HCT116 (cell line): ENCODE measurements around the gene SERGEF. TPM values are rescaled to one million over a fixed set of nuclear protein-coding genes. Genes with fewer than 3 reads are reported as not detected.

Experiments used
- ATAC-seq: fragments of 200-7000 bp; cut with Tn5 transposase; 2 replicates; pipeline ENCODE4 v1.9.1; 2020; ENCODE audit warnings: mild to moderate bottlenecking, moderate library complexity
- BruUV-seq: library from RNA; stranded (reverse); fragments of 400-500 nt; replicated peaks from 2 replicates; lab custom pipeline; 2021; lab: Mats Ljungman, UMichigan
- CTCF ChIA-PET: fragments of 300-600 bp; sonication (Branson Sonifier 250); formaldehyde crosslinking; loops from one replicate; lab custom pipeline; 2021; ENCODE audit warnings: antibody characterized with exemption; lab: Charles Lee
- POLR2A ChIA-PET: fragments of 300-600, 350-600 bp; sonication (Branson Sonifier 250); formaldehyde crosslinking; loops from one replicate; lab custom pipeline; 2021; ENCODE audit warnings: antibody characterized with exemption; lab: Charles Lee
- RAD21 ChIA-PET, 2 experiments: fragments of 300-600 bp; sonication (Branson Sonifier 250); formaldehyde crosslinking; loops; one replicate each; lab custom pipeline; 2023; ENCODE audit warnings: low total read pairs in 2 of 2; ENCODE audit not compliant: uncharacterized antibody in 2 of 2, unreplicated experiment in 2 of 2, low non-redundant PET in 1 of 2; lab: Charles Lee
- DNase-seq: peaks from one replicate; pipeline ENCODE4 v3.0.0-alpha.2; 2010; ENCODE audit warnings: low read depth, low spot score
- H2AFZ ChIP-seq: fragments of 200-600 bp; shearing (Covaris generic), sonication (generic); 2 replicates; pipeline ENCODE4 v1.6.1; 2017; ENCODE audit warnings: low read depth, mixed run types, mixed read lengths, antibody characterized with exemption, low read length; ENCODE audit not compliant: poor library complexity, severe bottlenecking
- H3K27ac ChIP-seq: 2 replicates; pipeline ENCODE4 v1.5.1; 2012; ENCODE audit warnings: low read depth, low read length
- H3K27me3 ChIP-seq: fragments of 200-600 bp; sonication (generic); 2 replicates; pipeline ENCODE4 v1.6.1; 2016; ENCODE audit warnings: mixed run types, low read length, mixed read lengths; ENCODE audit not compliant: insufficient read depth
- H3K36me3 ChIP-seq, 2 experiments: fragments of 200-500 bp in 1 of 2; fragments of 200-600 bp in 1 of 2; sonication (Bioruptor generic) in 1 of 2; sonication (generic) in 1 of 2; 2 replicates each; pipeline versions ENCODE4 v1.5.1 to v1.6.1; 2014 to 2016; ENCODE audit warnings: low read length in 2 of 2, inconsistent platforms in 1 of 2, mixed read lengths in 1 of 2, mixed run types in 1 of 2; ENCODE audit not compliant: insufficient read depth in 2 of 2, control insufficient read depth in 1 of 2
- H3K4me1 ChIP-seq, 2 experiments: fragments of 200-600 bp in 1 of 2; sonication (generic) in 1 of 2; 2 replicates each; pipeline versions ENCODE4 v1.5.1 to v1.6.1; 2012 to 2017; ENCODE audit warnings: low read length in 2 of 2, inconsistent platforms in 1 of 2, mild to moderate bottlenecking in 1 of 2, mixed read lengths in 1 of 2, mixed run types in 1 of 2, moderate library complexity in 1 of 2; ENCODE audit not compliant: insufficient read depth in 2 of 2, control insufficient read depth in 1 of 2
- H3K4me2 ChIP-seq: fragments of 200-600 bp; sonication (generic); 2 replicates; pipeline ENCODE4 v1.6.1; 2017; ENCODE audit warnings: mixed run types, low read length, mixed read lengths
- H3K4me3 ChIP-seq, 2 experiments: fragments of 200-600 bp in 1 of 2; sonication (generic) in 1 of 2; replicated peaks in 1 of 2; 2 replicates each; pipeline ENCODE4 v1.5.1; 2011 to 2016; ENCODE audit warnings: low read length in 2 of 2, control low read depth in 1 of 2, low read depth in 1 of 2, mild to moderate bottlenecking in 1 of 2, mixed read lengths in 1 of 2, mixed run types in 1 of 2
- H3K79me2 ChIP-seq: fragments of 200-600 bp; sonication (generic); 2 replicates; pipeline ENCODE4 v1.6.1; 2017; ENCODE audit warnings: mild to moderate bottlenecking, mixed run types, low read length, moderate library complexity, mixed read lengths; ENCODE audit not compliant: insufficient read depth
- H3K9ac ChIP-seq: fragments of 200-600 bp; sonication (generic); 2 replicates; pipeline ENCODE4 v1.6.1; 2016; ENCODE audit warnings: low read length, mixed read lengths
- H3K9me2 ChIP-seq: fragments of 200-600 bp; sonication (generic), shearing (Covaris generic); 2 replicates; pipeline ENCODE4 v1.6.1; 2017; ENCODE audit warnings: mixed run types, mild to moderate bottlenecking, moderate library complexity; ENCODE audit not compliant: insufficient read depth
- H3K9me3 ChIP-seq, 2 experiments: fragments of 200-500 bp in 1 of 2; fragments of 200-600 bp in 1 of 2; sonication (Bioruptor generic) in 1 of 2; sonication (generic) in 1 of 2; 2 replicates each; pipeline ENCODE4 v1.6.1; 2014 to 2017; ENCODE audit warnings: low read length in 2 of 2, mixed read lengths in 2 of 2, inconsistent platforms in 1 of 2, low read depth in 1 of 2, mild to moderate bottlenecking in 1 of 2, mixed run types in 1 of 2, moderate library complexity in 1 of 2; ENCODE audit not compliant: control insufficient read depth in 1 of 2, insufficient read depth in 1 of 2
- H4K20me1 ChIP-seq: fragments of 200-600 bp; sonication (generic), shearing (Covaris generic); 2 replicates; pipeline ENCODE4 v1.6.1; 2017; ENCODE audit warnings: mixed run types, mild to moderate bottlenecking, moderate library complexity; ENCODE audit not compliant: insufficient read depth
- CBX3 ChIP-seq: IDR thresholded peaks from 2 replicates; pipeline ENCODE4 v1.6.1; 2012; ENCODE audit warnings: low read depth
- CTCF ChIP-seq, 3 experiments: fragments of 200-600 bp in 1 of 3; sonication (generic) in 1 of 3; IDR thresholded peaks in 2 of 3; conservative IDR thresholded peaks in 1 of 3; 2 replicates each; pipeline ENCODE4 v1.5.1; 2012 to 2017; ENCODE audit warnings: low read depth in 2 of 3, low read length in 2 of 3, antibody characterized with exemption in 1 of 3, borderline replicate concordance in 1 of 3, control low read depth in 1 of 3, mild to moderate bottlenecking in 1 of 3, mixed read lengths in 1 of 3, mixed run types in 1 of 3, moderate library complexity in 1 of 3; ENCODE audit not compliant: insufficient read depth in 1 of 3
- POLR2A ChIP-seq: IDR thresholded peaks from 2 replicates; pipeline ENCODE4 v1.7.0; 2011; ENCODE audit warnings: borderline replicate concordance; ENCODE audit not compliant: insufficient read depth, insufficient read length; ENCODE audit errors: extremely low read depth
- SIN3A ChIP-seq: IDR thresholded peaks from 2 replicates; pipeline ENCODE4 v1.6.1; 2012; ENCODE audit warnings: low read depth
- SRF ChIP-seq: IDR thresholded peaks from 2 replicates; pipeline ENCODE4 v1.6.1; 2012; ENCODE audit warnings: low read depth
- TCF7L2 ChIP-seq: IDR thresholded peaks from 2 replicates; pipeline ENCODE4 v1.7.0; 2011; ENCODE audit warnings: borderline replicate concordance, inconsistent platforms; ENCODE audit not compliant: insufficient read depth, insufficient read length; ENCODE audit errors: extremely low read depth
- ZBTB33 ChIP-seq: IDR thresholded peaks from 2 replicates; pipeline ENCODE4 v1.6.1; 2011; ENCODE audit warnings: mild to moderate bottlenecking, low read length, moderate library complexity; ENCODE audit not compliant: insufficient replicate concordance; ENCODE audit errors: extremely low read depth
- ZFX ChIP-seq: fragments of 450-650 bp; IDR thresholded peaks from 2 replicates; pipeline ENCODE4 v1.6.1; 2017
- intact Hi-C: fragments of 100-400 bp; cut with micrococcal nuclease; formaldehyde crosslinking; loops from 2 replicates; pipeline ENCODE4 v1.10.0; 2022
- total RNA-seq: library from RNA; stranded (reverse); gene quantifications from one replicate; pipeline ENCODE4 v1.2.1, GENCODE V29; 2021; ENCODE audit not compliant: unreplicated experiment

SERGEF gene
- total RNA-seq, 1 experiment from 2014 or later, result 32.8 TPM

- ChIA-PET CTCF (no interaction called here), RAD21 (no interaction called here), POLR2A (no interaction called here)
- Histone ChIP-seq H2AFZ (no peak overlapping the region), H3K79me2 (no peaks in the 10 kb centered on the region), H3K36me3 (no peaks in the 10 kb centered on the region), H3K9me3 (no peaks in the 10 kb centered on the region), H4K20me1 (no peaks in the 10 kb centered on the region), H3K27me3 (no peaks in the 10 kb centered on the region), H3K9ac (no peak overlapping the region), H3K4me3 (no peak overlapping the region), H3K4me2 (no peak overlapping the region), H3K27ac (no peak overlapping the region), H3K4me1 (no peaks in the 10 kb centered on the region), H3K9me2 (no peaks in the 10 kb centered on the region)
- intact Hi-C loops, result no loop called here
- no peak for TF ChIP-seq ZFX
- no peak for TF ChIP-seq ZBTB33
- no peak for TF ChIP-seq POLR2A
- no peak for TF ChIP-seq TCF7L2
- no peak for TF ChIP-seq SRF
- no peak for TF ChIP-seq SIN3A
- no peak for TF ChIP-seq CTCF (IDR thresholded peaks at IDR 0.05 in 2 of 3, conservative IDR thresholded peaks at IDR 0.05 in 1 of 3; ENCODE audit: borderline replicate concordance in 1 of 3, insufficient read depth in 1 of 3, low read depth in 2 of 3, low read length in 2 of 3)
- TF ChIP-seq CBX3, result no peak
- no TSS peak for BruUV-seq
- DNase-seq (no peak), ATAC-seq (no peak)
Observed at GRCh38 chr11:17778352-17778751, 234.5 kb downstream of the SERGEF start.
